Endodermal cell (in vitro differentiated cells): ENCODE measurements around the gene ITFG1. TPM values are rescaled to one million over a fixed set of nuclear protein-coding genes. Genes with fewer than 3 reads are reported as not detected.

Experiments used
- DNase-seq: peaks from one replicate; pipeline ENCODE4 v3.0.0-alpha.2; 2017
- H3K27ac ChIP-seq: 2 replicates; pipeline ENCODE4 v1.5.1; 2013; ENCODE audit warnings: mild to moderate bottlenecking, low read depth, low read length, moderate library complexity
- H3K27me3 ChIP-seq: 2 replicates; pipeline ENCODE4 v1.6.1; 2013; ENCODE audit warnings: mild to moderate bottlenecking, low read length, moderate library complexity; ENCODE audit not compliant: insufficient read depth, control insufficient read depth, poor library complexity, severe bottlenecking
- H3K36me3 ChIP-seq: 2 replicates; pipeline ENCODE4 v1.7.0; 2013; ENCODE audit warnings: mild to moderate bottlenecking, low read length, moderate library complexity; ENCODE audit not compliant: control insufficient read depth, insufficient read depth
- H3K4me1 ChIP-seq: one replicate; pipeline ENCODE4 v1.7.0; 2013; ENCODE audit warnings: low read length; ENCODE audit not compliant: control insufficient read depth, insufficient read depth
- H3K4me3 ChIP-seq: 2 replicates; pipeline ENCODE4 v1.5.1; 2013; ENCODE audit warnings: mild to moderate bottlenecking, low read length, moderate library complexity
- H3K9ac ChIP-seq: 2 replicates; pipeline ENCODE4 v1.6.1; 2013; ENCODE audit warnings: mild to moderate bottlenecking, low read length, moderate library complexity; ENCODE audit not compliant: poor library complexity, severe bottlenecking; ENCODE audit errors: extremely low read depth
- H3K9me3 ChIP-seq: 2 replicates; pipeline ENCODE4 v1.6.1; 2013; ENCODE audit warnings: mild to moderate bottlenecking, low read length, moderate library complexity; ENCODE audit not compliant: control insufficient read depth
- H3K27ac Mint-ChIP-seq: 2 replicates; pipeline ENCODE4 v1.8.0; 2020; ENCODE audit warnings: mixed read lengths
- H3K27me3 Mint-ChIP-seq: 2 replicates; pipeline ENCODE4 v1.8.0; 2021; ENCODE audit warnings: mild to moderate bottlenecking, mixed read lengths; ENCODE audit not compliant: insufficient read depth
- H3K36me3 Mint-ChIP-seq: 2 replicates; pipeline ENCODE4 v1.8.0; 2020; ENCODE audit warnings: low read depth, mixed read lengths
- H3K4me1 Mint-ChIP-seq: 2 replicates; pipeline ENCODE4 v1.8.0; 2020; ENCODE audit warnings: mixed read lengths
- H3K4me3 Mint-ChIP-seq: 2 replicates; pipeline ENCODE4 v1.8.0; 2020; ENCODE audit warnings: mild to moderate bottlenecking, moderate library complexity, mixed read lengths
- H3K9me3 Mint-ChIP-seq: 2 replicates; pipeline ENCODE4 v1.8.0; 2020; ENCODE audit warnings: mild to moderate bottlenecking, mixed read lengths
- WGBS, 2 experiments: methylation state at CpG; one replicate each; pipeline versions ENCODE4 v1.1.5 to v1.1.7; 2013; ENCODE audit warnings: missing lambda C conversion rate in 2 of 2, mixed read lengths in 1 of 2; ENCODE audit not compliant: insufficient coverage in 1 of 2, insufficient read length in 1 of 2; 5-methylcytosine and 5-hydroxymethylcytosine counted together
- total RNA-seq, 2 donors: library from RNA; stranded (reverse); fragmentation: NEBNext Ultra II Directional in 1 of 2; extraction: Animal tissue kit (Norgen Biotek cat#: 25700) in 1 of 2; gene quantifications; 2 replicates in 1 of 2; 3 replicates in 1 of 2; pipeline ENCODE4 v1.2.1, GENCODE V29; 2021
- TF ChIP-seq, protein P1 (sequence below): fragments of 200-600 bp; sonication (generic); conservative IDR thresholded peaks from 2 replicates; pipeline ENCODE4 v1.5.0; 2021; ENCODE audit warnings: antibody characterized with exemption, mild to moderate bottlenecking

The ITFG1 gene
- total RNA-seq, 2 donors from 2014 or later = 35.6 to 40.0 TPM

- Mint-ChIP-seq H3K36me3 (peaks cover 44% of the 10 kb centered on the region), H3K4me1 (no peaks in the 10 kb centered on the region), H3K4me3 (no peak overlapping the region), H3K27me3 (no peaks in the 10 kb centered on the region), H3K9me3 (no peaks in the 10 kb centered on the region), H3K27ac (no peak overlapping the region)
- no peak for DNase-seq
- H3K36me3 ChIP-seq = peaks cover 51% of the 10 kb centered on the region
- peaks cover 5% of the 10 kb centered on the region for H3K4me1 ChIP-seq
- no peak overlapping the region for H3K4me3 ChIP-seq
- H3K9ac ChIP-seq = no peak overlapping the region
- no peaks in the 10 kb centered on the region for H3K27me3 ChIP-seq
- TF ChIP-seq, protein P1, sequence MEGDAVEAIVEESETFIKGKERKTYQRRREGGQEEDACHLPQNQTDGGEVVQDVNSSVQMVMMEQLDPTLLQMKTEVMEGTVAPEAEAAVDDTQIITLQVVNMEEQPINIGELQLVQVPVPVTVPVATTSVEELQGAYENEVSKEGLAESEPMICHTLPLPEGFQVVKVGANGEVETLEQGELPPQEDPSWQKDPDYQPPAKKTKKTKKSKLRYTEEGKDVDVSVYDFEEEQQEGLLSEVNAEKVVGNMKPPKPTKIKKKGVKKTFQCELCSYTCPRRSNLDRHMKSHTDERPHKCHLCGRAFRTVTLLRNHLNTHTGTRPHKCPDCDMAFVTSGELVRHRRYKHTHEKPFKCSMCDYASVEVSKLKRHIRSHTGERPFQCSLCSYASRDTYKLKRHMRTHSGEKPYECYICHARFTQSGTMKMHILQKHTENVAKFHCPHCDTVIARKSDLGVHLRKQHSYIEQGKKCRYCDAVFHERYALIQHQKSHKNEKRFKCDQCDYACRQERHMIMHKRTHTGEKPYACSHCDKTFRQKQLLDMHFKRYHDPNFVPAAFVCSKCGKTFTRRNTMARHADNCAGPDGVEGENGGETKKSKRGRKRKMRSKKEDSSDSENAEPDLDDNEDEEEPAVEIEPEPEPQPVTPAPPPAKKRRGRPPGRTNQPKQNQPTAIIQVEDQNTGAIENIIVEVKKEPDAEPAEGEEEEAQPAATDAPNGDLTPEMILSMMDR = no peak
- no peaks in the 10 kb centered on the region for H3K9me3 ChIP-seq
- H3K27ac ChIP-seq = no peak overlapping the region
- WGBS, 2 experiments = 93 to 98% methylated on average over 3 to 7 of the region's 7 CpGs
Measured at GRCh38 chr16:47504599-47504998, 43.7 kb upstream of the ITFG1 start.

GRCh38 chr16:47503936-47504335 lies 43.1 kb upstream of the ITFG1 start:
- Histone ChIP-seq H3K9ac (no peak overlapping the region), H3K27me3 (no peaks in the 10 kb centered on the region), H3K36me3 (peaks cover 57% of the 10 kb centered on the region), H3K4me1 (peaks cover 4% of the 10 kb centered on the region), H3K4me3 (no peak overlapping the region), H3K27ac (no peak overlapping the region), H3K9me3 (no peaks in the 10 kb centered on the region)
- DNase-seq = no peak
- 100% methylated on average over 1 of the region's 1 CpG; no CpG with 5 or more reads in 1 of the 2 experiments for WGBS, 2 experiments
- Mint-ChIP-seq H3K4me1 (no peaks in the 10 kb centered on the region), H3K27me3 (no peaks in the 10 kb centered on the region), H3K9me3 (no peaks in the 10 kb centered on the region), H3K27ac (no peak overlapping the region), H3K36me3 (peaks cover 50% of the 10 kb centered on the region), H3K4me3 (no peak overlapping the region)
- TF ChIP-seq, protein P1 = no peak

GRCh38 chr16:47499700-47500264 lies 38.9 kb upstream of the ITFG1 start:
- 93 to 98% methylated on average over 6 to 9 of the region's 9 CpGs for WGBS, 2 experiments
- Histone ChIP-seq H3K9ac (no peak overlapping the region), H3K4me3 (no peak overlapping the region), H3K36me3 (peaks cover 60% of the 10 kb centered on the region), H3K27ac (no peak overlapping the region), H3K9me3 (no peaks in the 10 kb centered on the region), H3K4me1 (no peaks in the 10 kb centered on the region), H3K27me3 (no peaks in the 10 kb centered on the region)
- Mint-ChIP-seq H3K27ac (no peak overlapping the region), H3K27me3 (no peaks in the 10 kb centered on the region), H3K36me3 (peaks cover 49% of the 10 kb centered on the region), H3K4me3 (no peak overlapping the region), H3K9me3 (no peaks in the 10 kb centered on the region), H3K4me1 (peaks cover 6% of the 10 kb centered on the region)
- DNase-seq = no peak
- TF ChIP-seq, protein P1 = no peak
